Measurements from ENCODE around the gene DIRAS1. TPM values are rescaled to one million over a fixed set of nuclear protein-coding genes. Genes with fewer than 3 reads are reported as not detected.

DIRAS1 gene
- total RNA-seq, 1 experiment from 2014 or later: 18.5 TPM

- no peaks in the 10 kb centered on the region for H3K4me1 ChIP-seq (ENCODE audit: control insufficient read depth, insufficient read depth, low read length)
- H3K4me3 ChIP-seq (ENCODE audit: low read depth in 2 of 2, low read length in 2 of 2): no peak overlapping the region
- no peak overlapping the region for H3K27ac ChIP-seq (ENCODE audit: low read length)
- ATAC-seq: no peak
- ChIA-PET CTCF (no interaction called here), POLR2A (no interaction called here)
- no peak for TF ChIP-seq TCF7L2 (IDR thresholded peaks at IDR 0.05; ENCODE audit: low read depth, low read length)
- no peak for TF ChIP-seq CTCF (IDR thresholded peaks at IDR 0.05)
- no peak for TF ChIP-seq SIN3A (IDR thresholded peaks at IDR 0.05; ENCODE audit: borderline replicate concordance, insufficient read depth, low read depth, low read length)
- no peak for TF ChIP-seq POLR2AphosphoS5 (IDR thresholded peaks at IDR 0.05; ENCODE audit: low read depth, low read length)
- TF ChIP-seq, protein P1, sequence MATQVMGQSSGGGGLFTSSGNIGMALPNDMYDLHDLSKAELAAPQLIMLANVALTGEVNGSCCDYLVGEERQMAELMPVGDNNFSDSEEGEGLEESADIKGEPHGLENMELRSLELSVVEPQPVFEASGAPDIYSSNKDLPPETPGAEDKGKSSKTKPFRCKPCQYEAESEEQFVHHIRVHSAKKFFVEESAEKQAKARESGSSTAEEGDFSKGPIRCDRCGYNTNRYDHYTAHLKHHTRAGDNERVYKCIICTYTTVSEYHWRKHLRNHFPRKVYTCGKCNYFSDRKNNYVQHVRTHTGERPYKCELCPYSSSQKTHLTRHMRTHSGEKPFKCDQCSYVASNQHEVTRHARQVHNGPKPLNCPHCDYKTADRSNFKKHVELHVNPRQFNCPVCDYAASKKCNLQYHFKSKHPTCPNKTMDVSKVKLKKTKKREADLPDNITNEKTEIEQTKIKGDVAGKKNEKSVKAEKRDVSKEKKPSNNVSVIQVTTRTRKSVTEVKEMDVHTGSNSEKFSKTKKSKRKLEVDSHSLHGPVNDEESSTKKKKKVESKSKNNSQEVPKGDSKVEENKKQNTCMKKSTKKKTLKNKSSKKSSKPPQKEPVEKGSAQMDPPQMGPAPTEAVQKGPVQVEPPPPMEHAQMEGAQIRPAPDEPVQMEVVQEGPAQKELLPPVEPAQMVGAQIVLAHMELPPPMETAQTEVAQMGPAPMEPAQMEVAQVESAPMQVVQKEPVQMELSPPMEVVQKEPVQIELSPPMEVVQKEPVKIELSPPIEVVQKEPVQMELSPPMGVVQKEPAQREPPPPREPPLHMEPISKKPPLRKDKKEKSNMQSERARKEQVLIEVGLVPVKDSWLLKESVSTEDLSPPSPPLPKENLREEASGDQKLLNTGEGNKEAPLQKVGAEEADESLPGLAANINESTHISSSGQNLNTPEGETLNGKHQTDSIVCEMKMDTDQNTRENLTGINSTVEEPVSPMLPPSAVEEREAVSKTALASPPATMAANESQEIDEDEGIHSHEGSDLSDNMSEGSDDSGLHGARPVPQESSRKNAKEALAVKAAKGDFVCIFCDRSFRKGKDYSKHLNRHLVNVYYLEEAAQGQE (IDR thresholded peaks at IDR 0.05; ENCODE audit: insufficient read depth in 1 of 2, low read depth in 2 of 2, low read length in 1 of 2): no peak
- no peaks in the 10 kb centered on the region for H3K27me3 ChIP-seq (ENCODE audit: control insufficient read depth, insufficient read depth, low read length)
- no peaks in the 10 kb centered on the region for H3K9me3 ChIP-seq (ENCODE audit: control insufficient read depth, insufficient read depth, low read depth, low read length)
- BruUV-seq (replicated peaks): no TSS peak
- DNase-seq (ENCODE audit: low read depth, low spot score): no peak
- intact Hi-C loops (cut with micrococcal nuclease; ENCODE audit: unreplicated experiment) (no loop called here), in situ Hi-C loops (cut with HindIII; ENCODE audit: low pct_unique_long_range_greater_than_20kb, low sequenced_read_pairs) (no loop called here)
- H3K36me3 ChIP-seq (ENCODE audit: control insufficient read depth, insufficient read depth, low read length): no peaks in the 10 kb centered on the region; the same call in 1 of the 2 replicates
Observed at GRCh38 chr19:2732883-2733282, 11.7 kb upstream of the DIRAS1 start.

GRCh38 chr19:2732157-2732725, 11.1 kb upstream of the DIRAS1 start:
- ATAC-seq (no peak), DNase-seq (ENCODE audit: low read depth, low spot score) (no peak)
- ChIA-PET CTCF (no interaction called here), POLR2A (no interaction called here)
- H3K4me3 ChIP-seq (ENCODE audit: low read depth in 2 of 2, low read length in 2 of 2): no peak overlapping the region
- TF ChIP-seq POLR2AphosphoS5 (IDR thresholded peaks at IDR 0.05; ENCODE audit: low read depth, low read length) (no peak), SIN3A (IDR thresholded peaks at IDR 0.05; ENCODE audit: borderline replicate concordance, insufficient read depth, low read depth, low read length) (no peak), CTCF (IDR thresholded peaks at IDR 0.05) (no peak), TCF7L2 (IDR thresholded peaks at IDR 0.05; ENCODE audit: low read depth, low read length) (no peak)
- TF ChIP-seq, protein P1 (IDR thresholded peaks at IDR 0.05; ENCODE audit: insufficient read depth in 1 of 2, low read depth in 2 of 2, low read length in 1 of 2): no peak
- BruUV-seq (replicated peaks): no TSS peak
- H3K9me3 ChIP-seq (ENCODE audit: control insufficient read depth, insufficient read depth, low read depth, low read length): no peaks in the 10 kb centered on the region
- intact Hi-C loops (cut with micrococcal nuclease; ENCODE audit: unreplicated experiment) (no loop called here), in situ Hi-C loops (cut with HindIII; ENCODE audit: low pct_unique_long_range_greater_than_20kb, low sequenced_read_pairs) (no loop called here)
- no peaks in the 10 kb centered on the region for H3K27me3 ChIP-seq (ENCODE audit: control insufficient read depth, insufficient read depth, low read length)
- no peak overlapping the region for H3K27ac ChIP-seq (ENCODE audit: low read length)
- no peaks in the 10 kb centered on the region for H3K4me1 ChIP-seq (ENCODE audit: control insufficient read depth, insufficient read depth, low read length)
- no peaks in the 10 kb centered on the region; the same call in 1 of the 2 replicates for H3K36me3 ChIP-seq (ENCODE audit: control insufficient read depth, insufficient read depth, low read length)

Data from Panc1 (cell line).